ENCODE results near the gene TALDO1.

TALDO1 gene

GRCh38 chr11:782264-783174 is 35.3 kb downstream of the TALDO1 start:
- no peaks in the 10 kb centered on the region for H3K79me2 ChIP-seq (ENCODE audit: insufficient read depth, low read length)
- H3K9me3 ChIP-seq (ENCODE audit: low read length) = no peaks in the 10 kb centered on the region
- no peak overlapping the region for H3K4me3 ChIP-seq (ENCODE audit: low read depth, low read length, poor library complexity, severe bottlenecking)
- no peaks in the 10 kb centered on the region for H3K9me2 ChIP-seq (ENCODE audit: low read depth, low read length)
- H3K9ac ChIP-seq (ENCODE audit: low read length) = no peak overlapping the region
- H3K36me3 ChIP-seq (ENCODE audit: insufficient read depth, low read length) = peaks cover 48% of the 10 kb centered on the region
- no peaks in the 10 kb centered on the region for H3F3A ChIP-seq (ENCODE audit: insufficient read depth, low read length)
- H3K27ac ChIP-seq (ENCODE audit: low read depth, low read length, poor library complexity, severe bottlenecking) = no peak overlapping the region
- H3K27me3 ChIP-seq (ENCODE audit: insufficient read depth, low read length) = no peaks in the 10 kb centered on the region
- H3K4me2 ChIP-seq (ENCODE audit: low read length) = no peak overlapping the region
- no peak overlapping the region for H2AFZ ChIP-seq (ENCODE audit: low read length)
- no peaks in the 10 kb centered on the region for H4K20me1 ChIP-seq (ENCODE audit: insufficient read depth, low read length)
- H3K4me1 ChIP-seq (ENCODE audit: insufficient read depth, low read length, severe bottlenecking) = peaks cover 30% of the 10 kb centered on the region
- TF ChIP-seq CTCF (IDR thresholded peaks at IDR 0.05; ENCODE audit: low read length) = no peak
- TF ChIP-seq EZH2 (IDR thresholded peaks at IDR 0.05; ENCODE audit: borderline replicate concordance, low read length) = no peak

GRCh38 chr11:783581-784015 is 36.3 kb downstream of the TALDO1 start:
- H4K20me1 ChIP-seq (ENCODE audit: insufficient read depth, low read length) = no peaks in the 10 kb centered on the region
- H2AFZ ChIP-seq (ENCODE audit: low read length) = no peak overlapping the region
- no peaks in the 10 kb centered on the region; the same call in 1 of the 2 replicates for H3K27me3 ChIP-seq (ENCODE audit: insufficient read depth, low read length)
- H3F3A ChIP-seq (ENCODE audit: insufficient read depth, low read length) = no peaks in the 10 kb centered on the region
- no peaks in the 10 kb centered on the region for H3K79me2 ChIP-seq (ENCODE audit: insufficient read depth, low read length)
- no peak overlapping the region for H3K4me3 ChIP-seq (ENCODE audit: low read depth, low read length, poor library complexity, severe bottlenecking)
- H3K9me3 ChIP-seq (ENCODE audit: low read length) = no peaks in the 10 kb centered on the region
- H3K4me2 ChIP-seq (ENCODE audit: low read length) = no peak overlapping the region
- no peak overlapping the region for H3K9ac ChIP-seq (ENCODE audit: low read length)
- H3K36me3 ChIP-seq (ENCODE audit: insufficient read depth, low read length) = peaks cover 48% of the 10 kb centered on the region
- H3K27ac ChIP-seq (ENCODE audit: low read depth, low read length, poor library complexity, severe bottlenecking) = no peak overlapping the region
- H3K4me1 ChIP-seq (ENCODE audit: insufficient read depth, low read length, severe bottlenecking) = peaks cover 34% of the 10 kb centered on the region
- H3K9me2 ChIP-seq (ENCODE audit: low read depth, low read length) = no peaks in the 10 kb centered on the region
- TF ChIP-seq CTCF (IDR thresholded peaks at IDR 0.05; ENCODE audit: low read length) (no peak), EZH2 (IDR thresholded peaks at IDR 0.05; ENCODE audit: borderline replicate concordance, low read length) (no peak)

GRCh38 chr11:786235-787083 is 39.2 kb downstream of the TALDO1 start:
- no peaks in the 10 kb centered on the region for H3F3A ChIP-seq (ENCODE audit: insufficient read depth, low read length)
- H3K9me3 ChIP-seq (ENCODE audit: low read length) = no peaks in the 10 kb centered on the region
- H3K36me3 ChIP-seq (ENCODE audit: insufficient read depth, low read length) = peaks cover 32% of the 10 kb centered on the region
- peaks cover 29% of the 10 kb centered on the region for H3K4me1 ChIP-seq (ENCODE audit: insufficient read depth, low read length, severe bottlenecking)
- H3K79me2 ChIP-seq (ENCODE audit: insufficient read depth, low read length) = no peaks in the 10 kb centered on the region
- H3K9me2 ChIP-seq (ENCODE audit: low read depth, low read length) = no peaks in the 10 kb centered on the region
- H3K27ac ChIP-seq (ENCODE audit: low read depth, low read length, poor library complexity, severe bottlenecking) = no peak overlapping the region
- no peak overlapping the region for H2AFZ ChIP-seq (ENCODE audit: low read length)
- no peaks in the 10 kb centered on the region; the same call in 1 of the 2 replicates for H3K27me3 ChIP-seq (ENCODE audit: insufficient read depth, low read length)
- H3K4me3 ChIP-seq (ENCODE audit: low read depth, low read length, poor library complexity, severe bottlenecking) = no peak overlapping the region
- no peak overlapping the region for H3K9ac ChIP-seq (ENCODE audit: low read length)
- no peaks in the 10 kb centered on the region for H4K20me1 ChIP-seq (ENCODE audit: insufficient read depth, low read length)
- TF ChIP-seq CTCF (IDR thresholded peaks at IDR 0.05; ENCODE audit: low read length) (no peak), EZH2 (IDR thresholded peaks at IDR 0.05; ENCODE audit: borderline replicate concordance, low read length) (no peak)
- no peak overlapping the region for H3K4me2 ChIP-seq (ENCODE audit: low read length)
